NT2/D1 (cell line): Measurements from ENCODE around the gene NDUFB7.
"Not testable (repeated sequence)": the region's sequence is repeated elsewhere in the genome, so short reads cannot be mapped to it uniquely, and the experiment has no call there.

Experiments
- DNase-seq: peaks from one replicate; pipeline ENCODE4 v3.0.0-alpha.2; 2011; ENCODE audit warnings: low read depth, low spot score
- H3K27me3 ChIP-seq: 2 replicates; pipeline ENCODE4 v1.6.0; 2011; ENCODE audit warnings: mild to moderate bottlenecking; ENCODE audit not compliant: insufficient read length, insufficient read depth
- H3K36me3 ChIP-seq: 2 replicates; pipeline ENCODE4 v1.6.1; 2011; ENCODE audit warnings: mild to moderate bottlenecking, low read length, mixed read lengths; ENCODE audit not compliant: insufficient read depth, insufficient read length
- H3K4me1 ChIP-seq: 2 replicates; pipeline ENCODE4 v1.5.1; 2011; ENCODE audit not compliant: insufficient read depth, insufficient read length
- H3K4me3 ChIP-seq: 2 replicates; pipeline ENCODE4 v1.5.1; 2011; ENCODE audit warnings: low read depth; ENCODE audit not compliant: insufficient read length
- H3K9ac ChIP-seq: 2 replicates; pipeline ENCODE4 v1.6.0; 2011; ENCODE audit warnings: low read depth; ENCODE audit not compliant: insufficient read length
- H3K9me3 ChIP-seq: 2 replicates; pipeline ENCODE4 v1.5.1; 2011; ENCODE audit warnings: mild to moderate bottlenecking, low read length; ENCODE audit not compliant: insufficient read depth
- SUZ12 ChIP-seq: IDR thresholded peaks from 2 replicates; pipeline ENCODE4 v1.6.1; 2011; ENCODE audit not compliant: insufficient read length, insufficient read depth; ENCODE audit errors: extremely low read depth
- YY1 ChIP-seq: IDR thresholded peaks from 2 replicates; pipeline ENCODE4 v1.6.1; 2011; ENCODE audit not compliant: insufficient read length, insufficient read depth
- ZNF274 ChIP-seq: IDR thresholded peaks from 2 replicates; pipeline ENCODE4 v1.6.1; 2011; ENCODE audit warnings: mild to moderate bottlenecking, low read depth, low read length

Gene NDUFB7

DNA sequence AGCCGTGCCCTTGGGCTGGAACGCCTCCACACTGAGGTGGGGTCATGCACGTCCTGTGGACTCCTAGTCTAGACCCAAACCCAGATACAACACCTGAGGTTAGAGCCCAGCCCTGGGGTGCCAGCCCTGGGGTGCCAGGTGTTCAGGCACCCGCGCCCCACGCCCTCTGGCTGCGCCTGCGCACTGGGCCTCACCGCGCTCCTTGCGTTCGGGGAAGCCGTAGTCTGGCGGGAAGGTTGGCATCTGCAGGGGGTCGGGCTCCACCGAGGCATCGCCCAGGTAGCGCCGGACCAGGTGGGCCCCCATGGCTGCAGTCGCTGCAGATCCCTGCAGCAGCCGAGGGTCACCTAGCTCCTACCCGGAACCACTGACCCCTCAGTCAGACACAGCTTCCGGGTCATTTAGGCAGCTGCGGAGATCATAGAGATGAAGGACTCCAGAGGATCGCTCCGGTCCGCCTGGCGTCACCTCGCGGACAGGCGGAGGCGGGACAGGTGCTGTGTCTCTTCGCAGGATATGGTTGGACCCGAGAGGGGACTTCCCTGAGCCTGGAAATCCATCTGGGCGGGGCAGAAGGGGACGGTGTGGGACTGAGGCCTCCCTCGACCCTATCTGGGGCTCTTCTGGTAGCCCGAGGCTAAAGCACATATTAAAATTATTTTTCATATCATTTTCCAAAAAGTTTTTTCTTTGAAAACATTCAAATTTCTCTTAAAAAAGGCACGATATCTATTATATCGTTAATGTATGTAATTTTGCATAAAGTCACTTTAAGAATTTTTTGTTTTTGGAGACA, at the start of gene NDUFB7:
TSS of gene NDUFB7 (minus strand) at position 372 of the 796 bp plus-strand sequence. CDS start at position 306, 66 bp downstream.
- no peaks in the 10 kb centered on the region for H3K9me3 ChIP-seq
- DNase-seq = peak; percentile 94
- TF ChIP-seq YY1 (peak; percentile 23), SUZ12 (no peak)
- H3K36me3 ChIP-seq = peaks cover 32% of the 10 kb centered on the region
- peaks cover 7% of the 10 kb centered on the region for H3K4me1 ChIP-seq
- H3K4me3 ChIP-seq = peak within 1 kb of the TSS; percentile 100
- peak within 1 kb of the TSS; percentile 99 for H3K9ac ChIP-seq
- no peaks in the 10 kb centered on the region for H3K27me3 ChIP-seq

DNA sequence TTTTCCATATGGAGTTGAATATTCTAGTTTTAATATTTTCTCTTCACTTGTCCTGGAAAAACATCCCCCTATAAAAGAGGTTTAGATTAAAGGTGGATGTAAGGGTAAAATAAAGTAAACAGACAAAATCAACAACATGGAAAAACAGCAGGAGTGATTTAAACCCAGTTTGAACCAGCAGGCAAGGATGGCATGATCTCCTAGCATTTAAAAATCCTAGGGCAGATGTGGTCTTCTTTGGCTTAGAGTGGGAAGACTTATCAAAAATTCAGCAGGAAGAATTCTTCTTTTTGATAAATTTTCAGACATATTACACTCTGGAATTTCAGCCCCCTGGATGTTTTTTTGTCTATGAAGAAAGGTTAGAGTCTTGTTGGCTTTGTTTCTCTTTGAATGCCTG, 47.5 kb upstream of the NDUFB7 start:
- no peak for DNase-seq
- H3K9ac ChIP-seq = no peak overlapping the region
- no peak overlapping the region for H3K4me3 ChIP-seq
- no peaks in the 10 kb centered on the region for H3K27me3 ChIP-seq
- H3K36me3 ChIP-seq = no peaks in the 10 kb centered on the region
- H3K4me1 ChIP-seq = no peaks in the 10 kb centered on the region
- TF ChIP-seq ZNF274 (no peak), YY1 (no peak), SUZ12 (no peak)
- H3K9me3 ChIP-seq = peaks cover 16% of the 10 kb centered on the region

DNA sequence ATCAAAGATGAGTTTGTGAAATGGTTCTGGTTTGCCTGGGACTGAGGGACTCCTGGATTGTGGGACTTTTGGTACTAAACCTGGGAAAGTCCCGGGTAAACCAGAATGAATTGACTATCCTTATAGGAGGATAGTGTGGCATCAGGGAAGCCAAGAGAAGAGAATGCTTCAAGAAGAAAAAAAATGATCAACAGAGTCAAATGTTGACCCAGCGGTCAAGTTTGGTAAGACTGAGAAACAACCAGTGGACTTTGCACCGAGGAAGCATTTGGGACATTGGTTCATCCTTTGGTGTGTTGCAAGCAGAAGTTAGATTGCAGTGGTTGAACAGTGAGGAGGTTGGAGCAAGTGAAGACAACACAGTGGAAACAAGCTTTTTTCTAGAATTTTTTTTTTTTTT, 44.5 kb upstream of the NDUFB7 start:
- H3K27me3 ChIP-seq = no peaks in the 10 kb centered on the region
- no peak for TF ChIP-seq ZNF274
- no peak for TF ChIP-seq YY1
- no peak for TF ChIP-seq SUZ12
- no peaks in the 10 kb centered on the region for H3K4me1 ChIP-seq
- peaks cover 16% of the 10 kb centered on the region for H3K9me3 ChIP-seq
- no peaks in the 10 kb centered on the region for H3K36me3 ChIP-seq
- no peak for DNase-seq
- H3K9ac ChIP-seq = no peak overlapping the region
- no peak overlapping the region for H3K4me3 ChIP-seq

DNA sequence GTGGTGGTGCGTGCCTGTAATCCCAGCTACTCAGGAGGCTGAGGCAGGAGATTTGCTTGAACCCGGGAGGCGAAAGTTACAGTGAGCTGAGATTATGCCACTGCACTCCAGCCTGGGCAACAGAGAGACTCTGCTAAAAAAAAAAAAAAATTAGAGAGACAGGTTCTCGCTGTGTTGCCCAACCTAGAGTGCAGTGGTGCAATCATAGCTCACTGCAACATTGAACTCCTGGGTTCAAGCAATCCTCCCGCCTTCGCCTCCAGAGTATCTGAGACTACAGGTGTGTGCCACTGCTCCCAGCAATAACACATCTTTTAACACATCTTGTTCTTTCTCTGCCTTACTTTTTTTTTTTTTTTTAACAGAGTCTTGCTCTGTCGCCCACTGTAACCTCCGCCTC, 43.8 kb upstream of the NDUFB7 start:
- Histone ChIP-seq H3K36me3 (no peaks in the 10 kb centered on the region), H3K9ac (no peak overlapping the region)
- no peak for TF ChIP-seq ZNF274
- TF ChIP-seq YY1 = no peak
- no peak for TF ChIP-seq SUZ12

DNA sequence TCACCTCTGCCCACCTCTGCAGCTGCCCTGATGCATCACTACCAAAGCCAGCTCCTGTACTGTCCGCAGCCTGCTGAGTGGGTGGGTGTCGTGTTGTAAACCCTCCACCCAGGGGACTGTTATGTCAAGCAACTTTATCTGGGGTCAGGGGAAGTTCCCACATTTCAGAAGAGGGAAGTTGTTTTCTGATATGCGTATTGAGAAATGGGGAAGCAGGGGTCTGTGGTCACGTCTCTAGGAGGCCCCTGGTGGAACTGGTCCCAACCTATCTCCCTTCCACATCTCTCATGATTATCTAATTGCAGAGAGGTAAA, 42.2 kb upstream of the NDUFB7 start:
- peaks cover 4% of the 10 kb centered on the region; the same call in 1 of the 2 replicates for H3K9me3 ChIP-seq
- H3K4me3 ChIP-seq = no peak overlapping the region
- no peak for DNase-seq
- H3K4me1 ChIP-seq = no peaks in the 10 kb centered on the region
- no peaks in the 10 kb centered on the region for H3K36me3 ChIP-seq
- H3K27me3 ChIP-seq = no peaks in the 10 kb centered on the region
- TF ChIP-seq SUZ12 (no peak), ZNF274 (no peak), YY1 (no peak)
- no peak overlapping the region for H3K9ac ChIP-seq

More for the DNA sequence above, 43.8 kb upstream of the NDUFB7 start:
- no peak for DNase-seq
- Histone ChIP-seq H3K9me3 (peaks cover 16% of the 10 kb centered on the region), H3K4me3 (no peak overlapping the region), H3K27me3 (no peaks in the 10 kb centered on the region), H3K4me1 (no peaks in the 10 kb centered on the region)

DNA sequence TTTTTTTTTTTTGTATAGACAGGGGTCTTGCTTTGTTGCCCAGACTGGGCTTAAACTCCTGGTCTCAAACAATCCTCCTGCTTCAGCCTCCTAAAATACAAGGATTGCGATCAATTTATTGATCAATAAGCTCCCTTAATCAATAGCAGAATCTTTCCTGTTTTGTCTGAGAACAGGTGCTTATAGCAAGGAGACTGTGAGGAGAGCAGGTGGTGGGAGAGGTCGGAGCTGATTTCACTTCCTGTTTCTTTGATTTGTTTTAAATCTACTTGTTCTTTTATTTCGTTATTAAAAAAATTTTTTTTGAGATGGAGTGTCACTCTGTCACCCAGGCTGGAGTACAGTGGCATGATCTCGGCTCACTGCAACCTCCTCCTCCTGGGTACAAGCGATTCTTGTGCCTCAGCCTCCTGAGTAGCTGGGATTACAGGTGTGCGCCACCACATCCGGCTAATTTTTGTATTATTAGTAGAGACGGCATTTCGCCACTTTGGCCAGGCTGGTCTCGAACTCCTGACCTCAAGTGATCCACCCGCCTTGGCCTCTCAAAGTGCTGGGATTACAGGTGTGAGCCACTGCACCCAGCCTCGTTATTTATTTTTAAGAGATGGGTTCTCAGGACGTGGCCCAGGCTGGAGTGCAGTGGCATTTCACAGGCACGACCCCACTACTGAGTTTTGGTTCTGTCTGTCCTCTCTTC, 41.7 kb upstream of the NDUFB7 start:
- H3K27me3 ChIP-seq, H3K9ac ChIP-seq: not testable (repeated sequence)

DNA sequence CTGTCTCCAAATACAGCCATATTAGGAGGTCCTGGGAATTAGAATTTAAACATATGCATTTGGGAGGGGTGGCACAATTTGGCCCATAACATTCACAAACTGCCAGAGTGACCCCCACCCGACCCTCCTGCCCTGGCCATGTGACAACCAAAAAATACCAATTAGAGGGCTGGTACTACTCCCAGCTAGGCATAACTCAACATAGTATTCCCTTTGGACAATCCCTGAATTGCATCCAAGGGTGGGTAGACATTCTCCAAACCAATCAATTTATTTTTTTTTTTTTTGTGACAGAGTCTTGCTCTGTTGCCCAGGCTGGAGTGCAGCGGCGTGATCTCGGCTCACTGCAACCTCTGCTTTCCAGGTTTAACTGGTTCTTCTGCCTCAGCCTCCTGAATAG, 40.8 kb upstream of the NDUFB7 start:
- Histone ChIP-seq H3K9ac (no peak overlapping the region), H3K27me3 (no peaks in the 10 kb centered on the region), H3K4me1 (no peaks in the 10 kb centered on the region), H3K36me3 (no peaks in the 10 kb centered on the region), H3K4me3 (no peak overlapping the region), H3K9me3 (no peaks in the 10 kb centered on the region)
- TF ChIP-seq SUZ12 = no peak
- TF ChIP-seq YY1 = no peak
- TF ChIP-seq ZNF274 = no peak
- DNase-seq = no peak

More for the DNA sequence above, 41.7 kb upstream of the NDUFB7 start:
- not testable (repeated sequence) for DNase-seq, H3K4me3 ChIP-seq, H3K4me1 ChIP-seq, H3K36me3 ChIP-seq, H3K9me3 ChIP-seq

DNA sequence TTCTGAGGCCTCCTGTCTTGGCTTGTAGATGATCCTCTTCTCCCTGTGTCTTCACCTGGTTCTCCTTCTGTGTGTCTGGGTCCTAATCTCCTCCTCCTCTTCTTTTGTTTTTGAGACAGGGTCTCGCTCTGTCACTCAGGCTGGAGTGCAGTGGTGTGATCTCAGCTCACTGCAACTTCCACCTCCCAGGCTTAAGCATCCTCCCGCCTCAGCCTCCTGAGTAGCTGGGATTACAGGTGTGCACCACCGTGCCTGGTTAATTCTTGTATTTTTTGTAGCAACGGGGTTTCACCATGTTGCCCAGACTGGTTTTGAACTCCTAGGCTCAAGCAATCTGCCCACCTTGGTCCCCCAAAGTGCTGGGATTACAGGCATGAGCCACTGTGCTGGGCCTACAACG, 40.4 kb upstream of the NDUFB7 start:
- H3K36me3 ChIP-seq, DNase-seq, H3K9me3 ChIP-seq, H3K9ac ChIP-seq, H3K27me3 ChIP-seq, H3K4me1 ChIP-seq, H3K4me3 ChIP-seq: not testable (repeated sequence)
